Right atrium auricular region (tissue), 2 donors: Measurements from ENCODE around the gene RGMA. TPM values are rescaled to one million over a fixed set of nuclear protein-coding genes. Genes with fewer than 3 reads are reported as not detected.

ENCODE experiments used
- DNase-seq: peaks from one replicate; pipeline ENCODE4 v3.0.0-alpha.2; 2019; ENCODE audit warnings: low spot score
- H3K27ac ChIP-seq, 2 donors: fragments of 200-600 bp; sonication (generic); 1 replicate in 1 of 2; 2 replicates in 1 of 2; pipeline ENCODE4 v1.5.1; 2016 to 2019
- H3K27me3 ChIP-seq, 2 donors: fragments of 200-600 bp; sonication (generic); one replicate each; pipeline versions ENCODE4 v1.5.1 to v1.6.0; 2017 to 2019
- H3K36me3 ChIP-seq: fragments of 200-600 bp; sonication (generic); one replicate; pipeline ENCODE4 v1.5.1; 2016
- H3K4me1 ChIP-seq, 2 donors: fragments of 200-600 bp; sonication (generic); one replicate each; pipeline versions ENCODE4 v1.5.1 to v1.6.0; 2017 to 2019
- H3K4me3 ChIP-seq, 2 donors: fragments of 200-600 bp; sonication (generic); 1 replicate in 1 of 2; 2 replicates in 1 of 2; pipeline ENCODE4 v1.5.1; 2017 to 2019; ENCODE audit warnings: mild to moderate bottlenecking in 1 of 2, moderate library complexity in 1 of 2
- H3K9me3 ChIP-seq, 2 donors: fragments of 200-600 bp; sonication (generic); one replicate each; pipeline ENCODE4 v1.5.1; 2019
- CTCF ChIP-seq, 2 donors: fragments of 200-600 bp; sonication (generic); IDR thresholded peaks; one replicate each; pipeline ENCODE4 v1.5.1; 2019; ENCODE audit warnings: antibody characterized with exemption in 2 of 2
- total RNA-seq, 2 donors: library from RNA; depleted of rRNA; stranded (reverse); fragments of >200 nt; gene quantifications; one replicate each; pipeline ENCODE4 v1.1.0, GENCODE V29; 2016

The RGMA gene
- total RNA-seq, 2 donors from 2014 or later = 7.2 to 9.9 TPM

GRCh38 chr15:93121973-93122910 lies 33.2 kb upstream of the RGMA start:
- Histone ChIP-seq H3K4me3 (no peak overlapping the region), H3K27ac (peak overlapping the region in 1 of 2 donors; percentile 6), H3K9me3 (no peaks in the 10 kb centered on the region), H3K27me3 (no peaks in the 10 kb centered on the region), H3K4me1 (peaks cover 0 to 5% of the 10 kb centered on the region in 2 donors), H3K36me3 (no peaks in the 10 kb centered on the region)
- DNase-seq = peak; percentile 61
- no peak for TF ChIP-seq CTCF (IDR thresholded peaks at IDR 0.05)

GRCh38 chr15:93121107-93121506 lies 32.1 kb upstream of the RGMA start:
- no peak for TF ChIP-seq CTCF (IDR thresholded peaks at IDR 0.05)
- Histone ChIP-seq H3K4me1 (peaks cover 0 to 3% of the 10 kb centered on the region in 2 donors), H3K27me3 (no peaks in the 10 kb centered on the region), H3K27ac (no peak overlapping the region), H3K9me3 (no peaks in the 10 kb centered on the region), H3K4me3 (no peak overlapping the region), H3K36me3 (no peaks in the 10 kb centered on the region)
- DNase-seq = no peak

GRCh38 chr15:93118904-93119303 lies 29.9 kb upstream of the RGMA start:
- H3K4me1 ChIP-seq = no peaks in the 10 kb centered on the region
- H3K27ac ChIP-seq = no peak overlapping the region
- no peak for DNase-seq
- no peak for TF ChIP-seq CTCF (IDR thresholded peaks at IDR 0.05)
- no peaks in the 10 kb centered on the region for H3K36me3 ChIP-seq
- no peaks in the 10 kb centered on the region for H3K27me3 ChIP-seq
- no peak overlapping the region for H3K4me3 ChIP-seq
- no peaks in the 10 kb centered on the region for H3K9me3 ChIP-seq

- no peak for TF ChIP-seq CTCF (IDR thresholded peaks at IDR 0.05)
- no peak overlapping the region for H3K27ac ChIP-seq
- H3K36me3 ChIP-seq = no peaks in the 10 kb centered on the region
- no peaks in the 10 kb centered on the region for H3K9me3 ChIP-seq
- peaks cover 0 to 3% of the 10 kb centered on the region in 2 donors for H3K27me3 ChIP-seq
- H3K4me3 ChIP-seq = no peak overlapping the region
- H3K4me1 ChIP-seq = no peaks in the 10 kb centered on the region
- DNase-seq = no peak
Measured at GRCh38 chr15:93111451-93111850, 22.4 kb upstream of the RGMA start.

GRCh38 chr15:93110502-93111040 lies 21.6 kb upstream of the RGMA start:
- Histone ChIP-seq H3K9me3 (no peaks in the 10 kb centered on the region), H3K4me1 (no peaks in the 10 kb centered on the region), H3K4me3 (no peak overlapping the region), H3K36me3 (no peaks in the 10 kb centered on the region), H3K27me3 (peaks cover 0 to 3% of the 10 kb centered on the region in 2 donors), H3K27ac (no peak overlapping the region)
- TF ChIP-seq CTCF (IDR thresholded peaks at IDR 0.05) = no peak
- DNase-seq = no peak
